Mononuclear cell (primary cell): ENCODE measurements around the gene CACNA1I. TPM values are rescaled to one million over a fixed set of nuclear protein-coding genes. Genes with fewer than 3 reads are reported as not detected.
"Not testable (repeated sequence)": the region's sequence is repeated elsewhere in the genome, so short reads cannot be mapped to it uniquely, and the experiment has no call there.

Experiments used
- H3K27me3 ChIP-seq: 2 replicates; pipeline ENCODE4 v1.6.0; 2011; ENCODE audit warnings: low read length, control low read depth; ENCODE audit not compliant: insufficient read depth
- H3K4me1 ChIP-seq: 2 replicates; pipeline ENCODE4 v1.5.1; 2011; ENCODE audit warnings: mild to moderate bottlenecking, low read length, control low read depth; ENCODE audit not compliant: insufficient read depth
- H3K4me3 ChIP-seq: 2 replicates; pipeline ENCODE4 v1.5.1; 2011; ENCODE audit warnings: mild to moderate bottlenecking, low read length, moderate library complexity
- H3K9me3 ChIP-seq: 2 replicates; pipeline ENCODE4 v1.5.1; 2011; ENCODE audit warnings: low read depth, mild to moderate bottlenecking, control low read depth, low read length
- total RNA-seq: library from RNA; depleted of rRNA; stranded (reverse); fragments of >200 nt; gene quantifications from one replicate; pipeline ENCODE4 v1.2.3, GENCODE V29; 2012

The CACNA1I gene
- total RNA-seq, 1 donor = 8.0 TPM

GRCh38 chr22:39731881-39732555 is 161.5 kb downstream of the CACNA1I start:
- Histone ChIP-seq H3K4me3 (no peak overlapping the region), H3K4me1 (no peaks in the 10 kb centered on the region), H3K9me3 (no peaks in the 10 kb centered on the region), H3K27me3 (peaks cover 1% of the 10 kb centered on the region)

DNA sequence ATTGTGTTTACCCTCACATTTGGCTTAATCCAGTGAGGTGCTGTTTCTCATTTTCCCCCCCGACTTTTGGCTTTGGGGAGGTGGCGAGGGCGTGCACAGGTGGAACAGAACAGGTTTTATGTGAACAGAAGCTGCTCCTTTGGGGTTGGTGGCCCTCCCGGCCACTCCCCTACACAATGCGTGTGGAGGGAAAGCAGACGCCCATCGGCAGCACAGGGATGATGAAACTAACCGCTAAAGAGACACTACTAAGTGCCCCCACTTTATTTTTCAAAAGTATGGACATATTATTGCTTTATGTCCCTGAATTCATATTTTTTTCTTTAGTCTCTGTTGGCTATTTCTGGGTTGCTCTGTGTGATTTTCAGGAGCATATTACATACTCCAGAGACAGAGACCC is 162.1 kb downstream of the CACNA1I start:
- Histone ChIP-seq H3K27me3 (peaks cover 3% of the 10 kb centered on the region), H3K4me1 (no peaks in the 10 kb centered on the region), H3K4me3 (no peak overlapping the region), H3K9me3 (no peaks in the 10 kb centered on the region)

- Histone ChIP-seq H3K4me3 (no peak overlapping the region), H3K9me3 (no peaks in the 10 kb centered on the region), H3K27me3 (peaks cover 3% of the 10 kb centered on the region), H3K4me1 (no peaks in the 10 kb centered on the region)
These were observed 162.6 kb downstream of the CACNA1I start for GRCh38 chr22:39733191-39733590.

- not testable (repeated sequence) for H3K9me3 ChIP-seq, H3K4me1 ChIP-seq, H3K27me3 ChIP-seq, H3K4me3 ChIP-seq
These were observed 163.5 kb downstream of the CACNA1I start for GRCh38 chr22:39734046-39734445.

GRCh38 chr22:39734866-39735265 is 164.3 kb downstream of the CACNA1I start:
- Histone ChIP-seq H3K9me3 (no peaks in the 10 kb centered on the region), H3K4me1 (no peaks in the 10 kb centered on the region), H3K4me3 (no peak overlapping the region), H3K27me3 (peaks cover 3% of the 10 kb centered on the region)

DNA sequence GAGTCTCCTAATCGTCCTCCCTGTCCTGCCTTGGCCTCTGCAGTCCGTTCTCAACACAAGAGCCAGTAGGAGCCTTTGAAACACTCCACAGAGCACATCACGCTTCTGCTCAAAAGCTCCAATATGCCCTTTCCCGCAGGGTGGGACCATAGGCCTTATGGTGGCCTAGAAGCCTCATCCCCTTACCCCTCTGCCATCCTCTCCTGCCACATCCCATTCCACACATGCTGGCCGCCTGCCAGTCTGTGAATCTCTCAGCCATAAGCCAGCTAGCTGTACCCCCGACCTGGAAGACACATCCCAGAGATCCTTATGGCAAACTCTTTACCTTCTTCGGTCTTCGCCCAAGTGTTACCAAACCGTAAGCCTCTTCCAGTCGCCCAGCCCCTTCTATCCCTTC is 165.2 kb downstream of the CACNA1I start:
- Histone ChIP-seq H3K9me3 (no peaks in the 10 kb centered on the region), H3K4me3 (no peak overlapping the region), H3K4me1 (no peaks in the 10 kb centered on the region), H3K27me3 (peaks cover 3% of the 10 kb centered on the region)

DNA sequence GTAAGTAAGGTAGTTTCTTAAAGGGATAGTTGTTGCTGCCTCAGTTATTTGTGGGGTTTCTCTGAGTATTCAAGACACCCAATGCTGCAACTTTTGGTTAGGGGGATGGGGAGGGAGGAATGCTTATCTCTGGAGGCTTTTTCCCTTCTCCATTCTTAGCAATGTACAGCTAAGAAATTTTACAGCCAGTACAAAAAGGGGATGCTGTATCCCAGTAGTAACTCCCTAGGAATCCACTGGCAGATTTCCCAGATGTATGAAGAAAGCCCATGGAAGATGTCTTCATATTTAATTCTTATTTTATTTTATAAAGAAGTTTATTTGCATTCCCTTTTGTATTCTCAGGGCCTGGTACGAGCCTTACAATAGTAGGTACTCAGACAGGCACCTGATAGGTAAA is 168.2 kb downstream of the CACNA1I start:
- no peak overlapping the region for H3K4me3 ChIP-seq
- no peaks in the 10 kb centered on the region for H3K4me1 ChIP-seq
- H3K27me3 ChIP-seq = peaks cover 3% of the 10 kb centered on the region
- H3K9me3 ChIP-seq = no peaks in the 10 kb centered on the region

Other genes starting within 250 kb of the CACNA1I start
- 6.5 TPM for gene SYNGR1, start 220.8 kb upstream of the CACNA1I start, total RNA-seq
- 9.1 TPM for gene TAB1, start 171.0 kb upstream of the CACNA1I start, total RNA-seq
- 0.21 TPM for gene MGAT3, start 113.7 kb upstream of the CACNA1I start, total RNA-seq
- gene MIEF1, start 68.5 kb upstream of the CACNA1I start, total RNA-seq = 26.4 TPM
- 274 TPM for gene ATF4, start 50.2 kb upstream of the CACNA1I start, total RNA-seq
- gene RPS19BP1, start 38.0 kb upstream of the CACNA1I start, total RNA-seq = 49.2 TPM